Measurements from ENCODE around the gene MEX3D.

The MEX3D gene

DNA sequence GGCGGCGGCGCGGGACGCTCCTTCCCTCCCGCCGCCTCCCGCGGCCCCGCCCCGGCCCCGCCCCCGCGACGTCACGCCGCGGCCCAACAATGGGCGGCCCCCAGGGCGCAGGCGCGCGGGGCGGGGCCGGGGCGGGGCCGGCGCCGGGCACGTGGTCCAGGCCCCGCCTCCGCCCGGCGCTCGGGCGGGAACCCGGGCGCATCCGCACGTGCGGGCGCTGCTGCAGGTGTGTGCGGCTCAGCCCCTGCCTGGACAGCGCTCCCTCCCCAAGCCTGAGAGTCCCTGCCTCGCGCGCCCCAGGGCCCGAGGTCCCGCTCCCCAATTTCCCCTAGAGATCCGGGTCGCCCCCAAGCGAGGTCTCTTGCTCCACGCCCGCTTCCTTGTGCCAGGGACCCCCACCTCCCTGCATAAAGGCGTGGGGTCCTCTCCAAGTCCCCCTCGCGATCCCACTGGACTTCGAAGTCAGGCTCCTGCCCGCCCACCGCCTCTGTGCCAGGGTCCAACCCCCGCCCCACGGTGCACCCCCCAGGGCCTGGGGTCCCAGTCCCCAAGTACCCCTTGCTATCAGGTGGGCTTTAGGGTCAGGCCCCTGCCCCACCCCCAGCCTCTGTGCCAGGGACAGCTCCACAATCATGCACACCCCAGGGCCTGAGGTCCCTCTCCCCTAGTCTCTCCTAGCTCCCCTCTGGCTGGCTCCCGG, at the start of gene MEX3D:
Gene MEX3D, minus strand, starts transcription at position 6 of the 700 bp plus-strand sequence. CDS start 267 bp downstream, outside the sequence.
- peak; percentile 68 for DNase-seq (ENCODE audit: low spot score)
- Mint-ChIP-seq H3K36me3 (ENCODE audit: low read depth) (peaks cover 2% of the 10 kb centered on the region), H3K27ac (no peak within 1 kb of the TSS), H3K9me3 (no peaks in the 10 kb centered on the region), H3K27me3 (ENCODE audit: low read depth) (peaks cover 20% of the 10 kb centered on the region), H3K4me3 (no peak within 1 kb of the TSS), H3K4me1 (ENCODE audit: low read depth) (peaks cover 5% of the 10 kb centered on the region)

DNA sequence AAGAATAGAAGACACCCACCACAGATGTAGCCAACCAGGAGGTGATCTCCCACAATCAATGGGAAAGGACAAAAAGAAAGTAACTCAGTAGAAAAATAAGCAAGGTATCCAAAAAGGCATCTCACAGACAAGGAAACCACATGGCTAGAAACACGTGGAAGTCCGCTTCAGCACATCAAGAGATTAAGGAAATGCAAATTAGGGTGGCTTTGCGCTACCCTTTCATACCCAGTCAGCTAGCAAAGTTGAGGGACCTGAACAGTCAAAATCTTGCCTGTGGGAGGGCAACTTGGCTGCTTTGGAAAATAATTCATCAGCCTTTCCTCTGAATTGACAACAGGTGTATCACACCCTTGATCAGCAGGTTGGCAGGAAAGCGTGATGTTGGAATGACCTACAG, 48.8 kb upstream of the MEX3D start:
- peaks cover 29% of the 10 kb centered on the region for H3K36me3 Mint-ChIP-seq (ENCODE audit: low read depth)
- H3K4me1 Mint-ChIP-seq (ENCODE audit: low read depth), result peaks cover 6% of the 10 kb centered on the region
- H3K27ac Mint-ChIP-seq, result peak overlapping the region; percentile 3
- no peaks in the 10 kb centered on the region for H3K27me3 Mint-ChIP-seq (ENCODE audit: low read depth)
- H3K4me3 Mint-ChIP-seq, result no peak overlapping the region
- no peak for DNase-seq (ENCODE audit: low spot score)
- H3K9me3 Mint-ChIP-seq, result no peaks in the 10 kb centered on the region

DNA sequence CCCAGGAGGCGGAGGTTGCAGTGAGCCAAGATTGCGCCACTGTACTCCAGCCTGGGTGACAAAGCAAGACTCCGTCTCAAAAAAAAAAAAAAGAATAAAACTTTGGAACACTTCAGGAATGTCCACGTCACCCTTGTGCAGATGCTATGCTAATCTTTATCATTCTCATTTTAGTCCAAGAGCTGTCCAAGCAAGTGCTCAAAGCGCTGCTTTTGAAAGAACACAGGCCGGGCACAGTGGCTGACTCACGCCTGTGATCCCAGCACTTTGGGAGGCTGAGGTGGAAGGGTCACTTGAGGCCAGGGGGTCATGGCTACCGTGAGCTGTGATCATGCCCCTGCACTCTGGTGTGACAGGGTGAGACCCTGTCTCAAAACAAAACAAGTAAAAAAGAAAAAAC, 48.3 kb upstream of the MEX3D start:
- no peaks in the 10 kb centered on the region for H3K27me3 Mint-ChIP-seq (ENCODE audit: low read depth)
- H3K27ac Mint-ChIP-seq, result peak overlapping the region; percentile 3

DNA sequence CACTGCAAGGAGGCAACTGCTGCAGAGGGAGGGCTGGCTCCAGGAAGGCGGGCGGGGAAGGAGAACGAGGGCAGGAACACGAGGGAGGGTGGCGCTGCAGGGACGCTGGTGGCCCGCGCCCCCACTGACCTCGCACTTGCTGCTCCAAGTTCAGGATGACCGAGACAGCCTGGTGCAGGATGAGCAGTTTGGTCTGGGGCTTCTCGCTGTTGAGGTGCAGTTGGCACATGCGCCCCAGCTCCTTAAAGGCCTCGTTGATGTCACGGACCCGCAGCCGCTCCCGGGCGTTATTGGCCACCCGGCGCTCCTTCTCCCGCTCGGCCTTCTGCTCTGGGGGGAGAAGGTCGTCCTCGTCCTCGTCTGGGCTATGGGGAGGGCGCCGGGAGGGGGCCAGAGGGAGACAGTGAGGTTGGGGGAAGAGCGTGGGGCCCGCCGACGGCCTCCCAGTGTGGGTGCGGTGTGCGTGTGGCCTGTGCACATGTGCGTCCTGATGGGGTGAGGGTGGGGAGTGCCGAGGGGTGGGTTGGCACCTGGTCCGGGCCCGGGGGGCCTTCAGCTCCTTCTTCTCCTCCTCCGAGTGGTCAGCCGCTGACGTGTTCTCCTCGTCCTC, 47.1 kb upstream of the MEX3D start:
- Mint-ChIP-seq H3K27ac (no peak overlapping the region), H3K9me3 (no peaks in the 10 kb centered on the region), H3K4me1 (ENCODE audit: low read depth) (peaks cover 6% of the 10 kb centered on the region), H3K4me3 (no peak overlapping the region), H3K36me3 (ENCODE audit: low read depth) (peaks cover 32% of the 10 kb centered on the region), H3K27me3 (ENCODE audit: low read depth) (no peaks in the 10 kb centered on the region)
- DNase-seq (ENCODE audit: low spot score), result no peak

More for the DNA sequence above, 48.3 kb upstream of the MEX3D start:
- peaks cover 29% of the 10 kb centered on the region for H3K36me3 Mint-ChIP-seq (ENCODE audit: low read depth)
- no peaks in the 10 kb centered on the region for H3K9me3 Mint-ChIP-seq
- no peak for DNase-seq (ENCODE audit: low spot score)
- no peak overlapping the region for H3K4me3 Mint-ChIP-seq
- peaks cover 6% of the 10 kb centered on the region for H3K4me1 Mint-ChIP-seq (ENCODE audit: low read depth)

DNA sequence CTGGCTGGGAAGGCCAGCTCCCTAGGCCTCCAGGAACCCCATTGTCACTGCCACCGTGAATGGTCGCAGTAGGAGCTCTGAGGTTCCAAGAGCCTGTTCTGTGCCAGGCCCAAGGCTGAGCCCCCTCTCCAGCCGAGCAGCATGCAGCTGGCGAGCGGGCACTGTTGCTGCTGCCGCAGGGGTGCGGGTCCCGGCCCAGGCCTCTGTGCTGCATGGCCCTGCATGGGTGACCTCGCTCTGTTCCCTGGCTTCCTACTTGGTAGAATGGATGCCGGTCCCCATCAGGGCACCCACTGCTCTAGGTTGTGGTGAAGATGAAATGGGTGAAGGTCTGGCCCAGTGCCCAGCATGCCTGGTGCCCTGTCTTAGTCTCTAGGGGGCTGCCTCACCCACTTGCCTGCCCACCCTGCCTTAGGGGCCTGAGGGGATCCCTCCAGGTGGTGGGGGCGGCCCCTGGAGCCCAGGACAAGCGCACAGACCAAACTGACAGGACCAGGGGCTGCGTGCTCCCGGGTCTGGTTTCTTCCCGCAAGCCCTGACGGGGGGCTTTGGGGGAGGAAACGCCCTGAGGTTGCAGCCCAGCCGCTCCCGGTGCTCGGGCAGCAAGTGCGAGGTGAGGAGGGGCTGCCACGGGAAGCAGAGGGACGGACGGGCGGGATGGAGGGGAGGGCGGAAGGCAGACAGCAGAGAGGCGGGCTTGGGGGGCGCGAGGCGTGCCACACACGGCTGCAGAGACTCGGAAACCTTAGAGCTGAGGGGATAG, 45.9 kb upstream of the MEX3D start:
- Mint-ChIP-seq H3K27ac (no peak overlapping the region), H3K9me3 (no peaks in the 10 kb centered on the region), H3K4me1 (ENCODE audit: low read depth) (peaks cover 10% of the 10 kb centered on the region), H3K4me3 (no peak overlapping the region), H3K27me3 (ENCODE audit: low read depth) (no peaks in the 10 kb centered on the region), H3K36me3 (ENCODE audit: low read depth) (peaks cover 32% of the 10 kb centered on the region)
- DNase-seq (ENCODE audit: low spot score), result no peak

DNA sequence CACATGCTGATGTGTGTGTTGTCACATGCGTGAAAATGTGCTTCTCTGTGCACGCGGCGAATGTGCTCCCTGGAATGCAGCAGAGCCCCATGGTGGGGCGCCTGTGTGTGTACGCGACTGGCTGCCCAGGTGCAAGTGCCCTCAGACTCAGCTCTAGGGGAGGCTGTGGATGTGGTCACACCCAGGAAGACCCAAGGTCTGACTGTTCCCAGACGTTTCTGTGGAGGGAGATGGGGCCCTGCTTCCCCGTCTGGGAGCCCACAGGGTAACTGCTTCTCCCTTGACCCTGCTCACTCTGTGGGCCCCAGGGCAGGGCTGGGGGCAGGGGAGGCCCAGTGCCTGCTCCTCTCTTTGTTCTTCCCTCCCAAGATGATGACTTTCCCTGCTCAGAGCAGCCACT, 45.0 kb upstream of the MEX3D start:
- Mint-ChIP-seq H3K27me3 (ENCODE audit: low read depth) (no peaks in the 10 kb centered on the region), H3K27ac (no peak overlapping the region), H3K9me3 (no peaks in the 10 kb centered on the region), H3K36me3 (ENCODE audit: low read depth) (peaks cover 29% of the 10 kb centered on the region), H3K4me3 (no peak overlapping the region), H3K4me1 (ENCODE audit: low read depth) (peaks cover 15% of the 10 kb centered on the region)
- no peak for DNase-seq (ENCODE audit: low spot score)

DNA sequence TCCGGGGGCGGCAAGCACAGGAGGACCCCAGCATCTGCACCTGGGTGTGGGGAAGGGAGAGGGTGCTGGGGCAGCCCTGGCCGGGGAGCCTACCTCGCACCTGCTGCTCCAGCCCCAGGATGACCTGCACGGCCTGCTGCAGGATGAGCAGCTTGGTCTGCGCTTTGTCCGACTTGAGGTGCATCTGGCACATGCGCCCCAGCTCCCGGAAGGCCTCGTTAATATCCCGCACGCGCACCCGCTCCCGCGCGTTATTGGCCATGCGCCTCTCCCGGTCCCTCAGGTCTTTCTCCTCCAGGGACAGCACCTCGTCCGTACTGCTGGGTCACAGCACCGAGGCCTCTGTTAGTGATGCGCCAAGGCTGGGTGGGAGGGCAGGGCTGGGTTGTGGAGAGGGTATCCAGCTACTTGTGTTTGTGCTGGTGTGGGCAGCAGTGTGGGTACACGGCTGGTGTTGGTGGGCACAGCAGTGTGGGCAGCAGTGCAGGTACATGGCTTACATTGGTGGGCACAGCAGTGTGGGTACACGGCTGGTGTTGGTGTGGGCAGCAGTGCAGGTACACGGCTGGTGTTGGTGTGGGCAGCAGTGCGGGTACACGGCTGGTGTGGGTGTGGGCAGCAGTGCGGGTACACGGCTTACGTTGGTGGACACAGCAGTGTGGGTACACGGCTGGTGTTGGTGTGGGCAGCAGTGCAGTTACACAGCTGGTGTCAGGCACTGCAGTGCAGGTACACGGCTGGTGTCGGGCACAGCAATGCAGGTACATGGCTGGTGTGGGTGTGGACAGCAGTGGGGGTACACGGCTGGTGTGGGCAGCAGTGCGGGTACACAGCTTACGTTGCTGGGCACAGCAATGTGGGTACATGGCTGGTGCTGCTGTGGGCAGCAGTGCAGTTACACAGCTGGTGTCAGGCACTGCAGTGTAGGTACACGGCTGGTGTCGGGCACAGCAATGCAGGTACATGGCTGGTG, 44.3 kb upstream of the MEX3D start:
- Mint-ChIP-seq H3K4me3 (no peak overlapping the region), H3K9me3 (no peaks in the 10 kb centered on the region), H3K36me3 (ENCODE audit: low read depth) (peaks cover 28% of the 10 kb centered on the region), H3K27me3 (ENCODE audit: low read depth) (no peaks in the 10 kb centered on the region), H3K4me1 (ENCODE audit: low read depth) (peaks cover 13% of the 10 kb centered on the region), H3K27ac (no peak overlapping the region)
- DNase-seq (ENCODE audit: low spot score), result no peak

DNA sequence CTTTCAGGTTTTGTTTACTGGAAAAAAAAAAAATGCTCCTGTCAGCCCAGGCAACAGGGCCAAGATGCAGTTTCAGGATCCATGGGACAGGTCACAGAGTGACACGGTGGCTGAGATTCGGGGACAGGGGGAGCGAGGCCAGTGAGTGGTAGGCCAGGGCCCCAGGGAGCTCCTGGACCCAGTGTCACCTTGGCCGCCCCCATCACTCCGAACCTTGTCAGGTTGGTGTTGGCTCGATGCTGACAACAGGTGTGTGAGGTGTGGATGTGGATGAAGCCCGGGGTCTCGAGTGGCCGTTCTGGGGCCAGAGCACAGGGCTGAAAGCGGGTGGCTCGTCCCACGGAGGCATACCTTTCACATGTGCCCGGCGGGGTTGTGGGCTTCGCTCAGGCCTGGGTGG, 43.2 kb upstream of the MEX3D start:
- DNase-seq (ENCODE audit: low spot score), result no peak
- Mint-ChIP-seq H3K27ac (no peak overlapping the region), H3K4me3 (no peak overlapping the region), H3K36me3 (ENCODE audit: low read depth) (peaks cover 25% of the 10 kb centered on the region), H3K4me1 (ENCODE audit: low read depth) (peaks cover 15% of the 10 kb centered on the region), H3K9me3 (no peaks in the 10 kb centered on the region), H3K27me3 (ENCODE audit: low read depth) (no peaks in the 10 kb centered on the region)

DNA sequence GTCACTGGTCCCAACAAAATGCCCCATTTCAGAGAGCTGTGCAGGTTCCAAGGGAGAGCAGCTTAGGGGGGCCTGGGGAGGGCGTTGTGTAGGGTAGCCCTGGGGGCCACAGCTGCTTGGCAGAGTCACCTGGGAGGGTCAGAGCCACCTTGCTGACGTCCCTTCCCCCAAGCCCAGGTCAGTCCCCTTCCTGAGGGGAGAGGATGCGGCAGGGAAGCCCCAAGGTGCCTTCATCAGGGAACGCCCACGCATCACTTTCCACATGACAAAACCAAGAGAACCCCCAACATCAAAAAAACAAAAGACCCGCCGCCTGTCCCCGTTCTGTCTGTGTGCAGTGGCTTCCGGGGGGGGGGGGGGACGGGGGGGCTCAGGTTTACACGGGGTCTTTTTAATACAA, 42.5 kb upstream of the MEX3D start:
- peaks cover 21% of the 10 kb centered on the region for H3K36me3 Mint-ChIP-seq (ENCODE audit: low read depth)
- no peak overlapping the region for H3K4me3 Mint-ChIP-seq
- no peaks in the 10 kb centered on the region for H3K9me3 Mint-ChIP-seq
- no peak overlapping the region for H3K27ac Mint-ChIP-seq
- H3K4me1 Mint-ChIP-seq (ENCODE audit: low read depth), result peaks cover 18% of the 10 kb centered on the region
- no peaks in the 10 kb centered on the region for H3K27me3 Mint-ChIP-seq (ENCODE audit: low read depth)
- DNase-seq (ENCODE audit: low spot score), result no peak

DNA sequence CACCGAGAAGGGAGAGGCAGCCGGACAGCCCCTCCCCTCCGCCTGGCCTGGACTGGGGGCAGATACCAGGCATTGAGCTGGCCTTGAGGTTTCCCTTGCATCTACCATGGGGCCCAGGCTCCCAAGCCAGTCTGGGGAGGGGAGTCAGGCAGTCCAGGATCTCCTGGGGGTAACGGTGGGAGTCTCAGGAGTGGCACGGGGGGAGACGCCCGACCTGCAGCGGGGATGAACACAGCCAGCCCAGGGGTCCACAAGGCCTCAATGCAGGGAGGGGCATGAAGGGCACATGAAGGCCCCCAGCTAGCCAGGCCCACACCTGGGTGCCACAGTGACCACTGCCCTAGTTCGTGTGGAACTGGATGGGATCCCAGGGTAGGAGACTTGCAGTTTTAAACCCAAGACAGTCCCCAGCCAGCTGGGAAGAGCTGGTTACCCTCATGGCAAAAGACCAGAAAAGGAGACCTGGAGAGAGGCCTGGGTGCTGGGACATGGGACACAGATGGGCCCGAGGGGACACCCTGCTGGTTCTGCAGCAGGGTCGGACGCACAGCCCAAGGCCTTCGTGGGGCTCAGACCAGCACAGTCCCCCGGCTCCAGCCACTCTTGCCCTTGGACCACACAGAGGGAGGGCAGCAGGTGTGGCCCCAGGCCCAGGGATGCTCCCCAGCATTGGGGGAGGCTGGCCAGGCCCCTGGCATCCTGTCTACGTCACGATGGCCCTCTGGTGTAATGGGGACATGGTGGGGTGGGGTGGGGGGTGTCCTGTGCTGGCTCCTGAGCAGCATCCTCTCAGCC, 41.8 kb upstream of the MEX3D start:
- peaks cover 20% of the 10 kb centered on the region for H3K4me1 Mint-ChIP-seq (ENCODE audit: low read depth)

DNA sequence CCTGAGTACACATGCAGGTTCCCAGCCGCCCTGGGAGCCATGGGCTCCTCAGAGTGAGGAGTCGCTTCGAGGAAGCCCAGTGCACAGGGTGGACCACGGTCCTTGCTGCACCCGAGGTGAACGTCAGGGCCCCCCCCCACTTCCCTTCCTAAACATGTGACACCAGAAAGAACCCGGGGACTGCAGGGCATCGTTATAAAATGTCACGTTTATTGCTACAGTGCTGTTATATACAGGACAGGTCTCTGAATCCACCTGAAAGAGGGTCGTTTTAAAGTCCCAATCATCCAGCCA, 40.9 kb upstream of the MEX3D start:
- H3K9me3 Mint-ChIP-seq, result no peaks in the 10 kb centered on the region
- H3K4me1 Mint-ChIP-seq (ENCODE audit: low read depth), result peaks cover 22% of the 10 kb centered on the region
- DNase-seq (ENCODE audit: low spot score), result no peak
- no peak overlapping the region for H3K4me3 Mint-ChIP-seq
- no peak overlapping the region for H3K27ac Mint-ChIP-seq
- peaks cover 11% of the 10 kb centered on the region for H3K36me3 Mint-ChIP-seq (ENCODE audit: low read depth)
- no peaks in the 10 kb centered on the region for H3K27me3 Mint-ChIP-seq (ENCODE audit: low read depth)

More for the DNA sequence above, 41.8 kb upstream of the MEX3D start:
- Mint-ChIP-seq H3K9me3 (no peaks in the 10 kb centered on the region), H3K4me3 (peak overlapping the region; percentile 7), H3K36me3 (ENCODE audit: low read depth) (peaks cover 18% of the 10 kb centered on the region), H3K27ac (no peak overlapping the region), H3K27me3 (ENCODE audit: low read depth) (no peaks in the 10 kb centered on the region)
- no peak for DNase-seq (ENCODE audit: low spot score)

DNA sequence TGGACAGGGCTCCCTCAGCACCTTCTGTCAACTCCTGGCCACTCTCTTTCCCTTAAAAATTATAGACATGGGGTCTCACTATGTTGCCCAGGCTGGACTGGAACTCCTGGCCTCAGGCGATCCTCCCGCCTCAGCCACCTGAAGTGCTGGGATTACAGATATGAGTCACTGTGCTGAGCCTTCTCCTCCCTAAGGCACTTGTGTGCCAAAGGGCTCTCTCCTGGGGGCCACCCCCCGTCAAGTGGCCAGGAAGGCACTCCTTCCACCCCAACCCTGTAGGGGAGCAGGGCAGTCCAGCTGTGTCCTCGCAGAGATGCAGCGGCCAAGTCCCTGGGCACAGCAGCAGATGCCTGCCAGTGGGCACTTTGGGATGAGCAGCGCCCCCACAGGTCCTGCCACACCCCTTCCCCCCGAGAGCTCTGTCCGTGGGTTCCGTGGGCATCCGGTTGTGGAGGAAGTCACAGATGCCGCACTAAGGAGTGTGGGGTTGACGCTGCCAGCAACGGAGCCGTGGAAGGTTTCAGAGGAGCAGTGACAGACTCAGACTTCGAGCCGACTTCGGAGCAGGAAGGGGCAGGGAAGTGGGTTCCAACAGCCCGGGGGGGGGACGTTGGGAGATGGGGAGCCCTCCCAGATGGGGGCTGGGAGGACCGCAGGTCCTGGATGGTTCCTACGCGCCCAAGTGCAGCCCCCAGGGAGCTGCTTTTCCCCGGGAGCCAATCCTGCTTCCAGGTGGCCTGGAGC, 40.4 kb upstream of the MEX3D start:
- H3K36me3 Mint-ChIP-seq (ENCODE audit: low read depth), result peaks cover 11% of the 10 kb centered on the region
- no peaks in the 10 kb centered on the region for H3K27me3 Mint-ChIP-seq (ENCODE audit: low read depth)
- peak overlapping the region; percentile 52 for H3K27ac Mint-ChIP-seq
- H3K4me1 Mint-ChIP-seq (ENCODE audit: low read depth), result peaks cover 22% of the 10 kb centered on the region
- H3K9me3 Mint-ChIP-seq, result no peaks in the 10 kb centered on the region
- H3K4me3 Mint-ChIP-seq, result peak overlapping the region; percentile 12
- no peak for DNase-seq (ENCODE audit: low spot score)
